Measurements from ENCODE around the gene NFKB1. TPM values are rescaled to one million over a fixed set of nuclear protein-coding genes. Genes with fewer than 3 reads are reported as not detected.

NFKB1 gene
- total and polyA plus RNA-seq, 2 donors (not counting 1 experiment from before 2014, with no cell fraction given), result 32.0 to 88.1 TPM

DNA sequence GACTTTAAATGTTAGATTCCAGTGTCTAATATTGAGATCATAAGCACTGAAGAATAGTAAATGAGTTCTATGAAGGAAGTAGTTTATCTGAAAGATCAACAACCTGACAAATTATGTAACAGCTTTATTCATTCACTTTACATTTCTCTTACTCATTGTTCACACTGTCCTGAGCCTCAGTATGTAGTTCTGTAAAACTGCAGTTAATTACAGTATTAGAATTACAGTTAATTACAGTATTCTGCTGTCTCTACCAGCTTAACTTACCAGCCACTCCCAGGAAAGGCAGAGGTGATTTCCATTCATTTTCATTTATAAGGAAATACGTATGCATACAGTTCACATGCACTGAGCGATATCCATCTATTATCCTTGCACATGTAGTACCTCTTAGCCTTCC is 32.7 kb downstream of the NFKB1 start:
- Mint-ChIP-seq H3K4me3 (no peak overlapping the region), H3K4me1 (peaks cover 33% of the 10 kb centered on the region), H3K9me3 (ENCODE audit: insufficient read depth) (no peaks in the 10 kb centered on the region), H3K27ac (no peak overlapping the region), H3K27me3 (no peaks in the 10 kb centered on the region)
- no peak overlapping the region for H3K4me2 ChIP-seq (replicated peaks; ENCODE audit: low read depth, low read length, poor library complexity, severe bottlenecking)
- CTCF ChIA-PET, result no interaction called here
- H3K9me3 ChIP-seq (ENCODE audit: control extremely low read depth in 1 of 3, control insufficient read depth in 2 of 3, insufficient read depth in 1 of 3, low read length in 2 of 3), result no peaks in the 10 kb centered on the region
- no peak overlapping the region for H2AFZ ChIP-seq (ENCODE audit: insufficient read depth, low read depth, low read length, poor library complexity, severe bottlenecking)
- DNase-seq (no peak), ATAC-seq (ENCODE audit: low read depth) (no peak)
- no peaks in the 10 kb centered on the region for H3K4me1 ChIP-seq (ENCODE audit: control insufficient read depth in 2 of 2, insufficient read depth in 2 of 2, low read length in 2 of 2)
- H3K4me3 ChIP-seq (ENCODE audit: control extremely low read depth in 1 of 5, extremely low read depth in 1 of 5, insufficient read depth in 1 of 5, low read depth in 2 of 5, low read length in 4 of 5), result no peak overlapping the region
- TF ChIP-seq, protein P1, sequence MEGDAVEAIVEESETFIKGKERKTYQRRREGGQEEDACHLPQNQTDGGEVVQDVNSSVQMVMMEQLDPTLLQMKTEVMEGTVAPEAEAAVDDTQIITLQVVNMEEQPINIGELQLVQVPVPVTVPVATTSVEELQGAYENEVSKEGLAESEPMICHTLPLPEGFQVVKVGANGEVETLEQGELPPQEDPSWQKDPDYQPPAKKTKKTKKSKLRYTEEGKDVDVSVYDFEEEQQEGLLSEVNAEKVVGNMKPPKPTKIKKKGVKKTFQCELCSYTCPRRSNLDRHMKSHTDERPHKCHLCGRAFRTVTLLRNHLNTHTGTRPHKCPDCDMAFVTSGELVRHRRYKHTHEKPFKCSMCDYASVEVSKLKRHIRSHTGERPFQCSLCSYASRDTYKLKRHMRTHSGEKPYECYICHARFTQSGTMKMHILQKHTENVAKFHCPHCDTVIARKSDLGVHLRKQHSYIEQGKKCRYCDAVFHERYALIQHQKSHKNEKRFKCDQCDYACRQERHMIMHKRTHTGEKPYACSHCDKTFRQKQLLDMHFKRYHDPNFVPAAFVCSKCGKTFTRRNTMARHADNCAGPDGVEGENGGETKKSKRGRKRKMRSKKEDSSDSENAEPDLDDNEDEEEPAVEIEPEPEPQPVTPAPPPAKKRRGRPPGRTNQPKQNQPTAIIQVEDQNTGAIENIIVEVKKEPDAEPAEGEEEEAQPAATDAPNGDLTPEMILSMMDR (IDR thresholded peaks at IDR 0.05), result no peak
- no peak for TF ChIP-seq EZH2 (IDR thresholded peaks at IDR 0.05; ENCODE audit: borderline replicate concordance, insufficient read depth, low read depth, low read length, poor library complexity, severe bottlenecking)
- peaks cover 17% of the 10 kb centered on the region for H4K20me1 ChIP-seq (ENCODE audit: control insufficient read depth, insufficient read depth, low read length, poor library complexity, severe bottlenecking)
- WGBS (ENCODE audit: insufficient coverage), result 89% methylated on average over 1 of the region's 2 CpGs
- no peak overlapping the region for H3K27ac ChIP-seq (ENCODE audit: low read length in 2 of 2)
- no peaks in the 10 kb centered on the region for H3K27me3 ChIP-seq (replicated peaks in 1 of 4; ENCODE audit: control extremely low read depth in 1 of 4, control insufficient read depth in 3 of 4, insufficient read depth in 4 of 4, low read length in 3 of 4)
- H3K79me2 ChIP-seq (ENCODE audit: control insufficient read depth, insufficient read depth, low read length), result peaks cover 38% of the 10 kb centered on the region
- intact Hi-C loops (cut with micrococcal nuclease), result no loop called here
- POLR2A ChIA-PET, result no interaction called here
- no peak overlapping the region for H3K9ac ChIP-seq (ENCODE audit: low read length)
- H3K36me3 ChIP-seq (replicated peaks in 1 of 2; ENCODE audit: control extremely low read depth in 1 of 2, control insufficient read depth in 1 of 2, extremely low read depth in 1 of 2, insufficient read depth in 2 of 2, low read length in 1 of 2), result peaks cover 12 to 38% of the 10 kb centered on the region in 2 experiments

DNA sequence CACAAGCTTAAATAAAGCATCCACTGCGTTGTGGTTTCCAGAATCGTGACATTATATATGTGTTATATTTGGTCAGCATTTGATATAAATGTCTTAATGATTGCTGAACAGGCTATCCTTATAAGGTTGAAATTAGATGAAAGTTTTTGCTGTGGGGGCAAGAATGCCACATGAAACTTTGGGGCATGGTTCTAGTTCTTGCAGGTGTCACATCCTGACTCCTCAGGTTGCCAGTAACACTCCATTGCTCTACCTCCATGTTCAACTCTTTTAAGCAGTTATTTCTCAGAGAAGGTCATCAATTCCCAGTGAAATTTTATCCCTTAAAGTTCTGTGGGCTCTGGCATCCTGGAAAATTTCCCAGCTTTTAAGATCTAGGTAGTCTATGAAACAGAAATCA is 33.7 kb downstream of the NFKB1 start:
- Histone ChIP-seq H4K20me1 (ENCODE audit: control insufficient read depth, insufficient read depth, low read length, poor library complexity, severe bottlenecking) (peaks cover 10% of the 10 kb centered on the region), H3K27ac (ENCODE audit: low read length in 2 of 2) (no peak overlapping the region), H3K4me3 (ENCODE audit: control extremely low read depth in 1 of 5, extremely low read depth in 1 of 5, insufficient read depth in 1 of 5, low read depth in 2 of 5, low read length in 4 of 5) (no peak overlapping the region), H3K9me3 (ENCODE audit: control extremely low read depth in 1 of 3, control insufficient read depth in 2 of 3, insufficient read depth in 1 of 3, low read length in 2 of 3) (no peaks in the 10 kb centered on the region), H3K4me1 (ENCODE audit: control insufficient read depth in 2 of 2, insufficient read depth in 2 of 2, low read length in 2 of 2) (no peaks in the 10 kb centered on the region), H3K9ac (ENCODE audit: low read length) (no peak overlapping the region), H3K27me3 (replicated peaks in 1 of 4; ENCODE audit: control extremely low read depth in 1 of 4, control insufficient read depth in 3 of 4, insufficient read depth in 4 of 4, low read length in 3 of 4) (no peaks in the 10 kb centered on the region), H3K36me3 (replicated peaks in 1 of 2; ENCODE audit: control extremely low read depth in 1 of 2, control insufficient read depth in 1 of 2, extremely low read depth in 1 of 2, insufficient read depth in 2 of 2, low read length in 1 of 2) (peaks cover 8 to 43% of the 10 kb centered on the region in 2 experiments), H3K4me2 (replicated peaks; ENCODE audit: low read depth, low read length, poor library complexity, severe bottlenecking) (no peak overlapping the region), H3K79me2 (ENCODE audit: control insufficient read depth, insufficient read depth, low read length) (peaks cover 41% of the 10 kb centered on the region), H2AFZ (ENCODE audit: insufficient read depth, low read depth, low read length, poor library complexity, severe bottlenecking) (no peak overlapping the region)
- Mint-ChIP-seq H3K4me3 (no peak overlapping the region), H3K27ac (no peak overlapping the region), H3K4me1 (peaks cover 29% of the 10 kb centered on the region), H3K9me3 (ENCODE audit: insufficient read depth) (no peaks in the 10 kb centered on the region), H3K27me3 (no peaks in the 10 kb centered on the region)
- ChIA-PET CTCF (no interaction called here), POLR2A (no interaction called here)
- WGBS (ENCODE audit: insufficient coverage), result no CpG with 5 or more reads among the region's 2 CpGs
- ATAC-seq (ENCODE audit: low read depth) (no peak), DNase-seq (no peak)
- TF ChIP-seq, protein P1 (IDR thresholded peaks at IDR 0.05), result no peak
- TF ChIP-seq EZH2 (IDR thresholded peaks at IDR 0.05; ENCODE audit: borderline replicate concordance, insufficient read depth, low read depth, low read length, poor library complexity, severe bottlenecking), result no peak
- intact Hi-C loops (cut with micrococcal nuclease), result loop anchor here (5.0 kb wide), 1 partner anchor 33 kb away; the partner anchor contains the start of gene NFKB1

Data from B cell (primary cell).